A172 (cell line): ENCODE measurements around the gene KCNMA1. TPM values are rescaled to one million over a fixed set of nuclear protein-coding genes. Genes with fewer than 3 reads are reported as not detected.

ENCODE experiments used
- DNase-seq: peaks from one replicate; pipeline ENCODE4 v3.0.0-alpha.2; 2015; ENCODE audit warnings: low spot score
- total RNA-seq: library from RNA; depleted of rRNA; stranded (reverse); fragments of >200 nt; shearing (Covaris generic); gene quantifications from 2 replicates; pipeline ENCODE4 v1.2.3, GENCODE V29; 2014

KCNMA1 gene
- total RNA-seq, 1 experiment from 2014 or later = 50.7 TPM

DNA sequence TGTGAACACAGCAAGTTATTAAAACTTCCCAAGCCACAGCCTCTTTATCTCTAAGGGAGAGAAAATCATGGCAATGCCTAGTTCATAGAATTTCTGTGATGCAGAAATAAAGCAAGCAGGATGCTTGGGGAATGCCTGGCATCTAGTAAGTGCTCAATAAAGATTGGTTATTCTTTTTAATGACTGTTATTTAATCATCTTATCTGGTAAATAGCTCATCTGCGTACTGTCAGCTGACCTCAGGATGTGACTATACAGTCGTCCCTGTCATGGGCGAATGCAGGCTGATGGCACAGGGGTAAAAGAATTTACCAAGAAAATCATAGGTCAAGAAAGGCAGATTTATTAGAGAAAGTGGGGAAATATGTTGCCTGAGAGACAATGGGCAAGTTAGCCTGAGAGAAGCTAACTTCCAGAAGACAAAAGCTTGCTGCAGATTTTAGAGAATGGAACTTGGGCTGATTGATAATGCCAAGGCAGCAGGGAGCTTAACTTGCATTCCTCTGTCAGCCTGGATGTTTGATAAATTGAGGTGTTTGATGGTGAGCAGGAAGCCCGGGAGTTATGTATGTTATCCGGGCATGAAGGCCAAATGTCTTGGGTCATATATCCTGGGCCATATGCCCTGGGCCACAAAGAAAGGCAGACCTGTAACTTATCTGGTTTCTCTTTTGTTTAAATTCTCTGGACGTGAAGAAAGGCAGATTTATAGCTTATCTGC lies 126.0 kb downstream of the KCNMA1 start:
- DNase-seq = peak; percentile 65

DNA sequence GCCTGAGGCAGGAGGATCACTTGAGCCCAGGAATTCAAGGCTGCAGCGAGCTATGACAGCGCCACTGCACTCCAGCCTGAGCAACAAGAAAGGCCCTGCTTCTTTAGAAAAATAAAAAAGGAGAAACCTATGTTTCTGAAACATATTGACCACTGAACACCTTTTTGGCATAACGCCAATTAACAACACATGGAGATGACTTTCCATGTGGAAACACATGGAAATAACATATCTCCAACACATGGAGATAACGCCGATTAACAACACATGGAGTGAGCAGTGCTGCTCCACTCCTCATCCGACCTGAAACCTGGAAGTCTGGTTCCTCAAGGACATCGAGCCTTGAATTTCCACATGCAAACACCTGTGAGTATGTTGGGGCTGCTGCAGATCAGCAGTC lies 126.9 kb downstream of the KCNMA1 start:
- no peak for DNase-seq

DNA sequence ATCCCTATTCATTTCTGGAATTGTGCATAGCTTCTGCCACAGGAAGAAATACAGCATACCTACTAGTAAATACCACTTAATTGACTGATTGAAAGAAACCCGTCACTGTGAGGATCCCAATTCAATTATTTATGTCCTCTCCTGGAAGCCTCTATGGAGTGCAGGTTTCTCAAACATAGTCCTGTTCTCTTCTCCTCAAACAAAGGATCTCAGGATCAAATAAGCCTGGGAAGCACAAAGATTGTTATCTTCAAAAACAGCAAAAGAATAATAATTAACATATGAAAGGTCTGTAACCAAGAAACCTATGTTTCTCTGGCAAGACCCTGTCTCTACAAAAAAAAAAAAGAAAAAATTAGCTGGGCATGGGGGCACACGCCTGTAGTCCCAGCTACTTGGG lies 127.3 kb downstream of the KCNMA1 start:
- DNase-seq = no peak

DNA sequence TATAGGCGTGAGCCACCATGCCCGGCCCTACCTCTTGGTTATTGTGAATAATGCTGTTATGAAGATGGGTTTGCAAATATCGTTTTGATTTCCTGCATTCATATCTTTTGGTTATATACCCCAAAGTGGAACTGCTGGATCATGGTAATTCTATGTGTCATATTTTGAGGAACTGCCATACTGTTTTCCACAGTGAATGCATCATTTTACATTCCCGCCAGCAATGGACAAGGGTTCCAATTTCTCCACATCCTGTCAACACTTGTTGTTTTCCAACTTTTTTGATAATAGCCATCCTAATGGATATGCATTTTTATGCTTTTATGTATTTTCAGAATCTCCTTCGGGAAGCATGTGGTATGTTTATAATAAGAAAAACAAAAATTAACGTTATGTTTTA lies 128.2 kb downstream of the KCNMA1 start:
- DNase-seq = no peak

DNA sequence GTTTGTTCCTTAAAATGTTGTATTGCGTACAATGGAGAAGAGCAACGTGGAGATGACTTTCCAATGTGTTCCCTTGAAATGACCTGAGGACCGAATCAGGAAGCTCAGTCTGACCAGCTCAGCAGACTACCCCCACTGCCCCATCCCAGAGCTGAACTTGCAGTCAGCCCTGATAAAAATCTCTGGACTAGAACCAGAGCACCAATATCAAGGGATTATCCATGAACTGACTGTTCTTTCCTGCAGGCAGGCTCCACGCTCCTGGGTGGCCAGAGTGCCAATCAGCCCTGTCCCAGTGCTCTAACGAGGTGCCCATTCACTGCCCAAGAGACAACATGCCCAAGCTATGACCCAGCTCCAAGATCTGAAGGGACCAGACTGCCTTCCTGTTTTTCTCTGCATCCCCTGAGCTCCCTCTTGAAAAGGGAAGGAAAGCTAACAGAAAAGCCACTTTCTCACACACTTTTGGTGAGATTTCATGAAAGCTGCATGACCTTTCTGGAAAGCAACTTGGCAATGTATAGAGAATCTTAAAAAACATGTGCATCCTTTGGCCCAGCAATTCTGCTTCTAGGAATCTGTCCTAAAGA lies 130.2 kb downstream of the KCNMA1 start:
- peak; percentile 70 for DNase-seq

- DNase-seq = peak; percentile 55
Observed at GRCh38 chr10:77506517-77507200, 130.9 kb downstream of the KCNMA1 start.

DNA sequence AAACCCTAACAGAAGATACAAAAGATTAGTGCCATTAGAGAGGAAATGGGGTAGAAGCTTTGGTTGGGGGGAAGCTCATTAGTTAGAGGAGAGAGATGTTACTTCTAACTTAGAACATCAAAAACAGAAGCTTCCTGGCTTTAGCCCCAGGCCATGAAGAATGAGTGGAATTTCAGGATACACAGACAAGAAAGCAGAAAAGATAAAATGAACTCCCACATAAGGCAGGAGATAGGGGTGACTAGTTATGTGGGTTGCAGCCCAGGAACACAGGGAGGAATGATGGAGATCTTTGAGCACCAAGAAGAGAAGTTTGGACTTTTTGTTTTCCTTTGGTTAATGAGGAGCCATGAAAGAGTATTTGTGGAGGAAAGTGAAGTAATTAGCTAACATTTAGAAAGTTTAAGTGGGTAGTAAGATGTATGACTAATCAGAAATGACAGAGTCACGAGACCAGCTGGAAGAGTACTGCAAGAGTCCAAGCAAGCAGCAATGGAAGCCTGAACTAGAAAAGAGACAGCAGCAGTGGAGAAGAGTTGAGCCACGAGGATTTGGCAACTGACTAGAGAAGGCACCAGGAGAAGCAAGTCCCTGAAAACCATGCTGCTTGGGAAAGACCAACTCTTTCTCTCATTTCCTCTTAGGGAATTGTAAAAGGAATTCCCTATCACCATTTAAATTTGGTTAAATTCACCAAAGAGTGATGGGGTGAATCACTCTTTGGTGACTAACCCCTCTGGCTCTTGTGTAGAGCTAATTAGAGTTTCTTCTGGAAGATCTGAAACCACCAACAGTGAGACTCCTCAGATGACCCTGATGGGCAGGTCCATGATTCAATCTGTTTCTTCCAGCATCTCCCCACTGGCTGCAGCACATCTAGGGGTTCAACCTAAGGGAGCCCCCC lies 131.9 kb downstream of the KCNMA1 start:
- DNase-seq = peak; percentile 98

DNA sequence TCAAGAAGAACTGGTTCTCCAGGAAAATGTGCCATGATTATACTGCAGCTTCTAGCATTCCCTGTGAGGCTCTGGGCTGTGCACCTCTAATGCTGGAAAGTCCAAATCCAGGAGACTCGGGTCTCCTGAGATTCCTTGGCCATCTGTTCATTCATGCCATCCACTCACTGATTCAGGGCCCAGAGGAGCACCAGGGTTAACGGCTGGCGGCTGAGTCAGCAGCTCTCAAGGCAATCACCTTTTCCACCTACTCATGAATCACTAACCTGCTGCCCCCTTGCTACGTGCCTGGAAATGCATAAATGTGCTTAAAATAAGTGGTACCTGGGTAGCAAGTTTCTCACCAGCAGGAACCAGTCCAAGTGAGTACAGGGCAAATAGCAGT lies 132.7 kb downstream of the KCNMA1 start:
- peak; percentile 93 for DNase-seq

- DNase-seq = no peak
Observed at GRCh38 chr10:77504196-77504872, 133.3 kb downstream of the KCNMA1 start.

DNA sequence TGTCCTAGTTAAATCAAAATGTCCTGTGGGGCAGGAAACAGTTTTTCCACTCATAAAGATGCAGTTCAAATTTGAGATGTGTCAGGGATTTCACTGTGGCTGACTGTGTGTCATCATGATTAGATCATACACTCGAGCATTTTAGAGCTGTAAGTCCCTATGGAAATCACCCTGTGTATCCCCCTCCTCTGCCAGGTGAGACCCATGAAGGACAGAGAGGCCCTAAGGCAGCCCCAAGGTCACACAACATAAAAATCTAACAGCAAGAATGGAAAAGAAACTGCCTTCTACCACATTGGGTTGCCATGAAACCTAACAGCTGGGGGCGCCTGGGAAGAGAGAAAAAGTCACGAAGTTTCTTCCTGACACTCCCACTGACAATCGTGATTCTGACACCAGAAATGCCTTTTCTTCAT lies 135.8 kb downstream of the KCNMA1 start:
- no peak for DNase-seq

DNA sequence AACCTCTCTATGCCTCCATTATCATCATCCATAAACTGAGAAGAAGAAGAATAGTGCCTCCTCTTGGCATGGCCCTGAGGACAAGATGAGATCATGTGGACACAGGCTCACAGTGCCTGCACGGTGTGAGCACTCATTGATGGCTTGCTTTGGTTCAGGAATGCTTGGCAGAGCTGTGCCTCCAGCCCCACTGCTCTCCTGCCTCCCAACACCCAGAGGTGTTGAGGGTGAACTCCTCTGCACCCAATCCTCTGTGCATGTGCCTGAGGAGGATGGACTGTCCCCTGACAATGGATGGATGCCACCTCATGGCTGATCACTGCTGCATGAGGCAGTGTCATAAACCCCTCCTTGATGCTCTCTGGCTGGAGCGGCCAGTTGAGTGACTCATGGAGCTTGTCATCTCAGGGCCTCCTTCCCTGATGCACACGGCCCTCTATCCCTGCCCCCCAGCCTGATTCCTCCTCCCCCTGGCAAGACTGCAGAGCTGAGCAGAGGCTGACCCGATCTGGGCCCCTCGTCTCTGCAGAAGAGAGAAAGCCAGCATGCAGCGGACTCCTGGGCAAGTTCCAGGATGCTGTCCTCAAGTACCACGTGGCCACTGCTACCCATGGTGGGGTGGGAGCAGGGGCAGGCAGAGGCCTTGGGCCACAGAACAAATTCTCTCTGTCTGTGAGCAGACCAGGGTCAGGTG lies 136.3 kb downstream of the KCNMA1 start:
- DNase-seq = peak; percentile 97

DNA sequence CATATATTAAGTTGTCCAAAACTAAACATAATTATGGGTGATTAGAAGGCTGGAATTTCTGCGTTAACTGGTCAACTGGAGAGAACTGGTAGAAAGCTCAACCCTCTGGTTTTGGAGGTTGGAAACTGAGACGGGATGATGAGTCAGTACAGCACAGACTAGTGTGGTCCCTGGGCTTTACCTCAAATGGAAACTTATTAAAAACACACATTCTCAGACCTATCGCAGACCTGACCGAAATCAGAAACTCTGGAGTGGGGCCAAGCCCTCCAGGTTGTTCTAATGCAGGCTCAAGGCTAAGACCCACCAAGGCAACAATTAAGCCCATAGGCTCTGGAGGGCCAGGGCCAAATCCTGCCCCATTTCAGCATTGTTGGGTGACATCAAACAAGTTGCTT lies 136.9 kb downstream of the KCNMA1 start:
- peak; percentile 57 for DNase-seq

GRCh38 chr10:77498829-77499228 lies 138.8 kb downstream of the KCNMA1 start:
- no peak for DNase-seq

DNA sequence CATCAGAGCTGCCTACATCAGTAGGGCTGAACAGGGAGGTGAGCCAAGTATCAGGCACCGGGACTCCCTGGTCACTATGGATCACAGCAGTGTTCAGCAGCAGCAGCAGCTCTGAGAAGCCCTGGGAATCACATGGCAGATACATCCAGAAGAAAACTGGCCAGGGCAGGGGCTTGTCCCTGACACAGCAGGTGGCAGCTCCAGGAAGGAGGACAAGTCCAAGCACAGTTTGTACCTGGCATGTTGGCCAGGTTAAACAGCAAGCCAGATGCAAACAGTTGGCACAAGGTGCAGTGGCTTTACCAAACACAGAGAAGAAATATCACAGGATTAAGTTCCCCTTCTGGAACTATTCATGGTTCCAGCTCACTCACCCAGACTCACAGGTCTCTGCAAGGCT lies 139.4 kb downstream of the KCNMA1 start:
- DNase-seq = no peak

GRCh38 chr10:77497748-77498147 lies 139.9 kb downstream of the KCNMA1 start:
- no peak for DNase-seq

DNA sequence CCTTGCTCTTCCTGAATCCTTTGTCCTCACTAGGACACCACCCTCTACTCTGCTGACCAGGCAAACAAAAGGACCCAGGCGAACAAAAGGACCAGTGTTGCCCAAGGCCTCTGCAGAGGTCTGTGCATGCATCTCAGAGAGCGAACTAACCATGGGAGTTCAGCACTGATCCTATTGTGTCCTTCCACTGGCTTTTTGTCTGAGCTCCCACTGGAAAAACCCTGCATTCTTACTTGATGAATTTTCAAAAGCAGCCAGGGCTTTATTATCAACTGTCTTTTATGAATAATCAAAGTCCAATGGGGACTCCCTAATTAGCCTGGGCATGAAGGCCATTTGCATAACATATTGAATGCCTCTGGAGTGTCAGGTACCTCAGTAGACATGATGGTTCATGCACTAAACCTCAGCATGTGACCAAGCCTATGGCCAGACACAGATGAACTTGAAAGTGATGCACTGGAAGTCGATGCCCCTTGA lies 140.6 kb downstream of the KCNMA1 start:
- peak; percentile 55 for DNase-seq

GRCh38 chr10:77494756-77495541 lies 142.7 kb downstream of the KCNMA1 start:
- no peak for DNase-seq

DNA sequence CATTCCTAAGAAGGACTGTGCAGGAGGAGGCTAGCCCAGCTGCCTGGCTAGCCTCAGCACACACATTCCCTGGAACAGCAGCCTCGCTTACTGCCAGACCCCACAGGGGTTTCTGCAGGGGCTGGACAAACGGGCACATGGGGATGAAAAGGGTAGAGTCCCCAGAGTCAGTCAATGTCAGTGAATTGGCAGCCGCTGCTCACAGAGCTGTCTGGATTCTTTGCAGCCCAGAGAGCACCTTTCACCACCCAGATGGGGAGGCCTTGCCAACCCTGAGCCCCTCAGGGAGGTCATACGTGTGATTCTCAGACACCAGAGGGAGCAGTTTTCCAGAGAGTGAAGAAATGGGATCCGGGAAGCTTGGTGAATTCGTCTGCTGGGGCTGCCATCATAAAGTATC lies 143.3 kb downstream of the KCNMA1 start:
- peak; percentile 31 for DNase-seq

GRCh38 chr10:77493851-77494261 lies 143.8 kb downstream of the KCNMA1 start:
- DNase-seq = no peak
